K562 (cell line): ENCODE data around the gene ANAPC5. TPM values are rescaled to one million over a fixed set of nuclear protein-coding genes. Genes with fewer than 3 reads are reported as not detected.

Experiments
- BRF1 ChIP-seq: IDR thresholded peaks from 3 replicates; pipeline ENCODE4 v1.6.1; 2011; ENCODE audit warnings: borderline replicate concordance, mild to moderate bottlenecking; ENCODE audit not compliant: insufficient read length; ENCODE audit errors: extremely low read depth
- CEBPB ChIP-seq: fragments of 450-650 bp; IDR thresholded peaks from 2 replicates; pipeline ENCODE4 v1.6.1; 2016; ENCODE audit warnings: missing genetic modification characterization, missing compliant biosample characterization
- E2F3 ChIP-seq: fragments of 250-450 bp; sonication (Bioruptor Pico); IDR thresholded peaks from 2 replicates; pipeline ENCODE4 v1.4.0; 2020; ENCODE audit warnings: mild to moderate bottlenecking
- ELF4 ChIP-seq: fragments of 450-650 bp; formaldehyde crosslinking; IDR thresholded peaks from 2 replicates; pipeline ENCODE4 v1.4.0; 2022; ENCODE audit warnings: missing genetic modification characterization
- ETV5 ChIP-seq: sonication (generic); formaldehyde crosslinking; IDR thresholded peaks from 2 replicates; pipeline ENCODE4 v1.4.0; 2020; ENCODE audit warnings: low read depth, mild to moderate bottlenecking, missing genetic modification reagents
- EZH2 ChIP-seq: IDR thresholded peaks from 2 replicates; pipeline ENCODE4 v1.6.1; 2012; ENCODE audit warnings: low read depth, mild to moderate bottlenecking, inconsistent platforms, low read length, borderline replicate concordance
- FOXJ3 ChIP-seq: sonication (generic); formaldehyde crosslinking; IDR thresholded peaks from 2 replicates; pipeline ENCODE4 v1.4.0; 2020; ENCODE audit warnings: mild to moderate bottlenecking, missing genetic modification reagents
- KDM5B ChIP-seq: fragments of 200-600 bp; sonication (generic); IDR thresholded peaks from 2 replicates; pipeline ENCODE4 v1.6.1; 2012; ENCODE audit warnings: low read depth, mild to moderate bottlenecking, moderate library complexity, low read length, control low read depth, inconsistent platforms; ENCODE audit not compliant: insufficient replicate concordance
- NFE2 ChIP-seq: IDR thresholded peaks from 2 replicates; pipeline ENCODE4 v1.6.1; 2014; ENCODE audit warnings: antibody characterized with exemption, low read depth
- NONO ChIP-seq, 2 experiments: fragments of 200-400 bp in 1 of 2; fragments of 450-650 bp in 1 of 2; formaldehyde crosslinking in 1 of 2; IDR thresholded peaks; 2 replicates each; pipeline ENCODE4 v1.6.1; 2017; ENCODE audit warnings: low read depth in 2 of 2, mild to moderate bottlenecking in 2 of 2, moderate library complexity in 2 of 2, low read length in 1 of 2
- POLR2A ChIP-seq: fragments of 450-650 bp; conservative IDR thresholded peaks from 2 replicates; pipeline ENCODE4 v1.6.1; 2016
- PTRF ChIP-seq: fragments of 450-650 bp; IDR thresholded peaks from 2 replicates; pipeline ENCODE4 v1.6.1; 2016; ENCODE audit warnings: mild to moderate bottlenecking, missing genetic modification characterization, missing compliant biosample characterization
- TBP ChIP-seq: optimal IDR thresholded peaks from 2 replicates; pipeline ENCODE3; 2011; ENCODE audit warnings: low read depth, low read length, improper control_type of control experiment
- TOE1 ChIP-seq, 2 experiments: fragments of 450-650 bp in 1 of 2; sonication (generic) in 1 of 2; formaldehyde crosslinking in 1 of 2; IDR thresholded peaks; 2 replicates each; pipeline versions ENCODE4 v1.7.1 to v1.8.0; 2016 to 2022; ENCODE audit warnings: borderline replicate concordance in 2 of 2, mild to moderate bottlenecking in 2 of 2, antibody characterized with exemption in 1 of 2, inconsistent platforms in 1 of 2, low read depth in 1 of 2, missing genetic modification reagents in 1 of 2, moderate library complexity in 1 of 2
- XRCC3 ChIP-seq: fragments of 450-650 bp; IDR thresholded peaks from 2 replicates; pipeline ENCODE4 v1.6.1; 2017; ENCODE audit warnings: mild to moderate bottlenecking, moderate library complexity
- ZFP1 ChIP-seq: fragments of 450-650 bp; formaldehyde crosslinking; IDR thresholded peaks from 2 replicates; pipeline ENCODE4 v1.4.0; 2020; ENCODE audit warnings: mild to moderate bottlenecking, mixed read lengths
- ZNF165 ChIP-seq: fragments of 250-450 bp; sonication (Bioruptor Pico); IDR thresholded peaks from 2 replicates; pipeline ENCODE4 v1.4.0; 2020; ENCODE audit warnings: borderline replicate concordance
- ZZZ3 ChIP-seq: fragments of 450-650 bp; IDR thresholded peaks from 2 replicates; pipeline ENCODE4 v1.6.1; 2016; ENCODE audit warnings: antibody characterized with exemption, mild to moderate bottlenecking, moderate library complexity
- polyA plus RNA-seq, 8 experiments: library from polyadenylated mRNA; depleted of rRNA in 4 of 8; stranded (reverse) in 5 of 8; unstranded in 3 of 8; fragments of >200 nt; fragmentation: Nextera tagmentation in 2 of 8; fragmentation: Illumina TruSeq in 1 of 8; extraction: Ambion mirVana in 2 of 8; extraction: Trizol in 1 of 8; gene quantifications; 2 replicates each; pipeline versions ENCODE4 v1.2.1 to v1.2.3, GENCODE V29; 2011 to 2014; ENCODE audit warnings: inconsistent platforms in 1 of 8, missing spikeins in 1 of 8
- total RNA-seq, 7 experiments: library from RNA; depleted of rRNA in 6 of 7; stranded (reverse); fragments of >200 nt in 6 of 7; fragmentation: Illumina TruSeq in 2 of 7; extraction: Trizol in 2 of 7; gene quantifications; 2 replicates each; pipeline versions ENCODE4 v1.2.1 to v1.2.3, GENCODE V29; 2011 to 2021; ENCODE audit warnings: low replicate concordance in 1 of 7
- TF ChIP-seq, protein P1 (sequence below): IDR thresholded peaks from 2 replicates; pipeline ENCODE4 v1.6.1; 2011; ENCODE audit warnings: borderline replicate concordance, low read depth, mild to moderate bottlenecking, moderate library complexity, low read length; ENCODE audit not compliant: insufficient read depth, poor library complexity, severe bottlenecking
- TF ChIP-seq, protein P2 (sequence below): fragments of 250-450 bp; sonication (Bioruptor Pico); IDR thresholded peaks from 2 replicates; pipeline ENCODE4 v1.8.0; 2022; ENCODE audit warnings: inconsistent platforms, mild to moderate bottlenecking, moderate library complexity, borderline replicate concordance
- TF ChIP-seq, protein P3 (sequence below): fragments of 450-650 bp; conservative IDR thresholded peaks from 2 replicates; pipeline ENCODE4 v1.6.1; 2016; ENCODE audit warnings: missing genetic modification characterization, low read depth, mild to moderate bottlenecking, missing compliant biosample characterization, moderate library complexity
- TF ChIP-seq, protein P4 (sequence below): fragments of 250-450 bp; sonication (Bioruptor Pico); IDR thresholded peaks from 2 replicates; pipeline ENCODE4 v1.4.0; 2020; ENCODE audit warnings: borderline replicate concordance

Gene ANAPC5
- total and polyA plus RNA-seq, 9 of the 15 experiments (the other 6 are each of a cell fraction or from before 2014, with no cell fraction given), result 136 to 315 (median 197) TPM

DNA sequence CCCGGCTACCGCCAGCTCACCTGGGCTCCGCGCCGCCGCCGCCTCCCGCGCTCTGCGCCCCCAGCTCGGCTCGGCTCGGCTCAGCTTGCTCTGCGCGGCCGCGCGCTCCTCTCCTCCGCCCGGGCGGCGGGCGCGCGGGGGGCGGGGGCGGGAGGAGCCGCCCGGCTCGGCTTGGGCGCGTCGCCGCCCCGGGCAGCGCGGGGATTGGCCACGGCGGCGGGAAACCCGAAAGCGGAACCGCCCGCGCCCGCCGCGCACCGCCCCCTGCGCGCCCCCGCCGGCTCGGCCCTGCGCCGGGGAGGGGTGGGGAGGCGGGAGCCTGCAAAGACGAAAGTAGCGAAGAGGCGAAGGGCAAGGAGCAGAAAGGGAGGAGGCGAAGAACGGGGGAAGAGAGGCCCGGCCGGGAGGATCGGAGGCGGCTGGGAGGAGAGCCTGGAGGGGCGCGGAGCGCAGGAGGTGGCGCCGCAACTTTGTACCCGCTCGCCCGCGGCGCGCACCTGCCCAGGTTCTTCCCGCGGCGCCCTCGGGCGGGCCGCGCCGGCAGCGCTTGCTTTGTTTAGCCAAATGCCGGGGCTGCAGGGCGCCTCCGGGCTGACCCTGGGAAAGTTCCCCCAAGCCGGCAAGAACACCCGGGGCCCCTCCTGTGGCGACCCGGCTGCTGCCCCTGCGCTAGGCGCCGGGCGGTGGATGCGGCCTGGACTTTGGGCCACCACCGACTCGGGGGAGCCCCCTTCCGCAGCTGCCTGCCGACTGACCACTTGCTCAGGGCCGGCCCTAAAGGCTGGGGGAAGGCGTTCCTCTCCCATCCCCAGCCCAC is 55.4 kb downstream of the ANAPC5 start, which contains the start of gene CAMKK2 (continued):
- TF ChIP-seq, protein P1, sequence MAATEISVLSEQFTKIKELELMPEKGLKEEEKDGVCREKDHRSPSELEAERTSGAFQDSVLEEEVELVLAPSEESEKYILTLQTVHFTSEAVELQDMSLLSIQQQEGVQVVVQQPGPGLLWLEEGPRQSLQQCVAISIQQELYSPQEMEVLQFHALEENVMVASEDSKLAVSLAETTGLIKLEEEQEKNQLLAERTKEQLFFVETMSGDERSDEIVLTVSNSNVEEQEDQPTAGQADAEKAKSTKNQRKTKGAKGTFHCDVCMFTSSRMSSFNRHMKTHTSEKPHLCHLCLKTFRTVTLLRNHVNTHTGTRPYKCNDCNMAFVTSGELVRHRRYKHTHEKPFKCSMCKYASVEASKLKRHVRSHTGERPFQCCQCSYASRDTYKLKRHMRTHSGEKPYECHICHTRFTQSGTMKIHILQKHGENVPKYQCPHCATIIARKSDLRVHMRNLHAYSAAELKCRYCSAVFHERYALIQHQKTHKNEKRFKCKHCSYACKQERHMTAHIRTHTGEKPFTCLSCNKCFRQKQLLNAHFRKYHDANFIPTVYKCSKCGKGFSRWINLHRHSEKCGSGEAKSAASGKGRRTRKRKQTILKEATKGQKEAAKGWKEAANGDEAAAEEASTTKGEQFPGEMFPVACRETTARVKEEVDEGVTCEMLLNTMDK, result peak; percentile 91
- TF ChIP-seq TBP (peak; percentile 40), XRCC3 (no peak), ZNF165 (CRISPR knock-in tag) (no peak), ETV5 (CRISPR knock-in tag) (no peak), EZH2 (no peak), ZFP1 (CRISPR knock-in tag) (no peak), BRF1 (no peak), KDM5B (peak; percentile 51), NONO (IDR thresholded peaks at IDR 0.05; ENCODE audit: low read depth in 2 of 2, low read length in 1 of 2) (peak in 1 of 2 experiments; percentile 12; a peak in 1 of 4 replicates), PTRF (tag) (no peak), POLR2A (peak; percentile 79), TOE1 (IDR thresholded peaks at IDR 0.05; ENCODE audit: borderline replicate concordance) (no peak), TOE1 (CRISPR knock-in tag; IDR thresholded peaks at IDR 0.05; ENCODE audit: borderline replicate concordance, low read depth) (no peak), E2F3 (peak; percentile 48; the same call in 1 of the 2 replicates), ZZZ3 (no peak), NFE2 (no peak), ELF4 (no peak), FOXJ3 (CRISPR knock-in tag) (no peak), CEBPB (tag) (no peak)
- TF ChIP-seq, protein P2, sequence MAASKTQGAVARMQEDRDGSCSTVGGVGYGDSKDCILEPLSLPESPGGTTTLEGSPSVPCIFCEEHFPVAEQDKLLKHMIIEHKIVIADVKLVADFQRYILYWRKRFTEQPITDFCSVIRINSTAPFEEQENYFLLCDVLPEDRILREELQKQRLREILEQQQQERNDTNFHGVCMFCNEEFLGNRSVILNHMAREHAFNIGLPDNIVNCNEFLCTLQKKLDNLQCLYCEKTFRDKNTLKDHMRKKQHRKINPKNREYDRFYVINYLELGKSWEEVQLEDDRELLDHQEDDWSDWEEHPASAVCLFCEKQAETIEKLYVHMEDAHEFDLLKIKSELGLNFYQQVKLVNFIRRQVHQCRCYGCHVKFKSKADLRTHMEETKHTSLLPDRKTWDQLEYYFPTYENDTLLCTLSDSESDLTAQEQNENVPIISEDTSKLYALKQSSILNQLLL, result no peak
- TF ChIP-seq, protein P3, sequence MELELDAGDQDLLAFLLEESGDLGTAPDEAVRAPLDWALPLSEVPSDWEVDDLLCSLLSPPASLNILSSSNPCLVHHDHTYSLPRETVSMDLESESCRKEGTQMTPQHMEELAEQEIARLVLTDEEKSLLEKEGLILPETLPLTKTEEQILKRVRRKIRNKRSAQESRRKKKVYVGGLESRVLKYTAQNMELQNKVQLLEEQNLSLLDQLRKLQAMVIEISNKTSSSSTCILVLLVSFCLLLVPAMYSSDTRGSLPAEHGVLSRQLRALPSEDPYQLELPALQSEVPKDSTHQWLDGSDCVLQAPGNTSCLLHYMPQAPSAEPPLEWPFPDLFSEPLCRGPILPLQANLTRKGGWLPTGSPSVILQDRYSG, result 0 out of 2 replicates have a peak, but pooled peaks have one; percentile 56
- TF ChIP-seq, protein P4, sequence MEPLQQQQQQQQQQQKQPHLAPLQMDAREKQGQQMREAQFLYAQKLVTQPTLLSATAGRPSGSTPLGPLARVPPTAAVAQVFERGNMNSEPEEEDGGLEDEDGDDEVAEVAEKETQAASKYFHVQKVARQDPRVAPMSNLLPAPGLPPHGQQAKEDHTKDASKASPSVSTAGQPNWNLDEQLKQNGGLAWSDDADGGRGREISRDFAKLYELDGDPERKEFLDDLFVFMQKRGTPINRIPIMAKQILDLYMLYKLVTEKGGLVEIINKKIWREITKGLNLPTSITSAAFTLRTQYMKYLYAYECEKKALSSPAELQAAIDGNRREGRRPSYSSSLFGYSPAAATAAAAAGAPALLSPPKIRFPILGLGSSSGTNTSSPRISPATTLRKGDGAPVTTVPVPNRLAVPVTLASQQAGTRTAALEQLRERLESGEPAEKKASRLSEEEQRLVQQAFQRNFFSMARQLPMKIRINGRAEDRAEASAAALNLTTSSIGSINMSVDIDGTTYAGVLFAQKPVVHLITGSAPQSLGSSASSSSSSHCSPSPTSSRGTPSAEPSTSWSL (CRISPR knock-in tag), result no peak
